Forelimb muscle (tissue), 1 donor: ENCODE results near the gene METRNL. TPM values are rescaled to one million over a fixed set of nuclear protein-coding genes. Genes with fewer than 3 reads are reported as not detected.
"Not testable (repeated sequence)": the region's sequence is repeated elsewhere in the genome, so short reads cannot be mapped to it uniquely, and the experiment has no call there.

Experiments
- DNase-seq: peaks from one replicate; pipeline ENCODE4 v3.0.0-alpha.2; 2013; ENCODE audit warnings: low read depth
- polyA plus RNA-seq: library from polyadenylated mRNA; unstranded; fragments of 120-200 nt; gene quantifications from one replicate; pipeline ENCODE4 v1.2.1, GENCODE V29; 2013; ENCODE audit not compliant: insufficient read length

Gene METRNL
- polyA plus RNA-seq, 1 donor: 26.4 TPM

DNA sequence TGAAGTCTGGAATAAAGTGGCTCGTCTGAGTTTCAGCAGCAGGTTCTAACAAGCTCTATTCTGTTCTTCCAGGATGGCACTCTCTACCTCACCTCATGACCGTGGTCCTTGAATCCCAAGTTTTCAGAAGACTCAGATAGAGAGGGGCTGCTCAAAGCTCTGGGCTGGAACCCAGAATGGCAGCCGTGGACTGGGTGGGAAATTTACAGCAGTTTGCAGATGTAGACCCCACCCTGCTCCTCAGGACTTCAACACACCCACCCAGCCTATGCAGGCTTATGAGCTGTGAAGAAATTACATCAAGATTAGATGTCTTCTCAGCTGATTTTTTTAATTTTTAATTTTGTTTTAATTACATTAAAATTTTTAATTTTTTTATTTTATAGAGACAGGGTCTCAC, 59.4 kb downstream of the METRNL start:
- no peak for DNase-seq

DNA sequence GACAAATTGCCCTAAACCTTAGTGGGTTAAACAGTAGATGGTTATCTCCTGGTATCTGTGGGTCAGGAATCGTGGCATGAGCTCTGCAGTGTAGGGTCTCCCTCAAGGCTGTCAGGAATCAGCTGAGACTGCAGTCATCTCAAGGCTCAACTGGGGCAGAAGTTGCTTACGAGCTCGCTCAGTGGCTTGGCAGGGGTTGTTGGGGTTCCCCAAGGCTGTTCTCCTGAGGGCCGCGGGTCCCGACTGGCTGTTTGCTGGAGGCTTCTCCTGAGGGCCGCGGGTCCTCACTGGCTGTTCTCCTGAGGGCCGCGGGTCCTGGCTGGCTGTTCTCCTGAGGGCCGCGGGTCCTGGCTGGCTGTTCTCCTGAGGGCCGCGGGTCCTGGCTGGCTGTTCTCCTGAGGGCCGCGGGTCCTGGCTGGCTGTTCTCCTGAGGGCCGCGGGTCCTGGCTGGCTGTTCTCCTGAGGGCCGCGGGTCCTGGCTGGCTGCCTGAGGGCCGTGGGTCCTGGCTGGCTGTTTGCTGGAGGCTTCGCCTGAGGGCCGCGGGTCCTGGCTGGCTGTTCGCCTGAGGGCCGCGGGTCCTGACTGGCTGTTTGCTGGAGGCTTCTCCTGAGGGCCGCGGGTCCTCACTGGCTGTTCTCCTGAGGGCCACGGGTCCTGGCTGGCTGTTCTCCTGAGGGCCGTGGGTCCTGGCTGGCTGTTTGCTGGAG, 60.3 kb downstream of the METRNL start:
- not testable (repeated sequence) for DNase-seq

DNA sequence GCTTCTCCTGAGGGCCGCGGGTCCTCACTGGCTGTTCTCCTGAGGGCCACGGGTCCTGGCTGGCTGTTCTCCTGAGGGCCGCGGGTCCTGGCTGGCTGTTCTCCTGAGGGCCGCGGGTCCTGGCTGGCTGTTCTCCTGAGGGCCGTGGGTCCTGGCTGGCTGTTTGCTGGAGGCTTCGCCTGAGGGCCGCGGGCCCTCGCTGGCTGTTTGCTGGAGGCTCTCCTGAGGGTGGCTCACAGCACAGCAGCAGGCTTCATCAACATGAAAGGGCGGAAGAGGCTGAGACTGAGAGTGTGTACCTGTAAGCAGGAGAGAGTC, 60.8 kb downstream of the METRNL start:
- not testable (repeated sequence) for DNase-seq

DNA sequence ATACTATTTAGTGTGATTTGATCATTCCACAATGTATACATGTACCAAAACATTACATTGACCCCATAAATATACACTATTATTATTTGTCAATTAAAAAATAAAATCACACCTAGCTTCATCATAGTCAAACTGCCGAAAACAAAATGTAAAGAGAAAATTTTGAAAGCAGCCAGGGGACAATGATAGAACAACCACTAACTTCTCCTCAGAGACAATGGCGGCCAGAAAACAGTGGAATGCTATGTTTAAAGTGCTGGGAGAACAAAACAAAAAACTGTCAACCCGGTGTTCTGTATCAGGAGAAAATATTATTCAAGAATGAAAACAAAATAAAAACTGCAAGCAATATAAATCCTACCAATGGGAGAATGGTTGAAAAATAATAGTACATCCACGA, 63.2 kb downstream of the METRNL start:
- no peak for DNase-seq

DNA sequence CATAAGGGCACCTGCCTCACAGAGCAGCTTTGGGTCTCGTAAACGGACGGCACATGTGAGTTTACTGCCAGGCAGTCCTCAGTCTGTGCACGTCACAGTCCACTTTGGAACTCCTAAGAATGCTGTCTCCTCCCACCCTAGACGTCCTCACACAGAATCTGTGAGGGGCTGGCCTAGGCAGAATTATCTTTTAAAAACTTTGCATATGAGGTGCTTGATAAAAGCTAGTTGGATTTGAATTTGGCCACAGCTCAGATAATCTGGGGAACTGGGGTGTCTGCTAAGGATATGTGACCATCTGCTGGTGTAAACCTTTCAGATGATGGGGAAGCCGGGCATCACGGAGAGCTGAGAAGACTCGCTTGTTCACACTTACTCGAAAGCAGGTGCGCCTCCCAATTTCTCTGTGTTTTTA, 64.4 kb downstream of the METRNL start:
- no peak for DNase-seq

Other genes with a start within 250 kb of the METRNL start
- 0.18 TPM for gene ZNF750, start 239.6 kb upstream of the METRNL start, polyA plus RNA-seq